Measurements from ENCODE around the gene PCDH9. TPM values are rescaled to one million over a fixed set of nuclear protein-coding genes. Genes with fewer than 3 reads are reported as not detected.

PCDH9 gene
- polyA plus RNA-seq, 4 donors: 0.27 to 1.1 (median 0.72) TPM; not detected in 1

DNA sequence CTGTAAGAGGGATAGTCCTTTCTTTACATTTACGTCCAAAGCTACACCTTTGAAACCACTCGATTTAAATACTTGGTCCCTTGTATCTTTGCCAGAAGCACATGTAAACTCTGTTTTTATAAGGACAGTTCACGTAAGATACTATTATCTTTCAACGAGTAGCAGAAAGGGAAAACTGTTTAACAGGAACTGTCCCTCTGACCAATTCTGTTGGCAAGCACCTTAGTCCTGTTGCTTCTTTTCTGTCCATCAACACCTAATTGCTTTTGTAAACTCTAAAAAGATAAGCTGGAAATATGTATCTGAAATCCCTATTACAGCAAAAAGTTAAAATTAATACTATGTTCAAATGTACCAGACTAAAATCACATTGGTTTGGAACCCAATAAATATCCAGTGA is 37.4 kb downstream of the PCDH9 start:
- Histone ChIP-seq H3K9me3 (ENCODE audit: control insufficient read depth in 2 of 2, insufficient read depth in 1 of 2, low read depth in 1 of 2, low read length in 1 of 2) (no peaks in the 10 kb centered on the region), H3K4me3 (ENCODE audit: low read depth in 1 of 3, low read length in 3 of 3) (no peak overlapping the region), H3K27me3 (ENCODE audit: control insufficient read depth in 3 of 3, insufficient read depth in 3 of 3, low read length in 3 of 3) (no peaks in the 10 kb centered on the region), H3K36me3 (ENCODE audit: control insufficient read depth in 3 of 3, insufficient read depth in 2 of 3, low read depth in 1 of 3, low read length in 3 of 3) (no peaks in the 10 kb centered on the region), H3K27ac (ENCODE audit: low read depth in 1 of 3, low read length in 2 of 3) (no peak overlapping the region), H3K4me1 (ENCODE audit: control insufficient read depth in 3 of 3, insufficient read depth in 2 of 3, low read depth in 1 of 3, low read length in 2 of 3) (no peaks in the 10 kb centered on the region)
- 73 to 90% (median 82%) methylated on average over 4 of the region's 4 CpGs for WGBS, 3 donors
- DNase-seq: no peak
- no peak for FAIRE-seq

DNA sequence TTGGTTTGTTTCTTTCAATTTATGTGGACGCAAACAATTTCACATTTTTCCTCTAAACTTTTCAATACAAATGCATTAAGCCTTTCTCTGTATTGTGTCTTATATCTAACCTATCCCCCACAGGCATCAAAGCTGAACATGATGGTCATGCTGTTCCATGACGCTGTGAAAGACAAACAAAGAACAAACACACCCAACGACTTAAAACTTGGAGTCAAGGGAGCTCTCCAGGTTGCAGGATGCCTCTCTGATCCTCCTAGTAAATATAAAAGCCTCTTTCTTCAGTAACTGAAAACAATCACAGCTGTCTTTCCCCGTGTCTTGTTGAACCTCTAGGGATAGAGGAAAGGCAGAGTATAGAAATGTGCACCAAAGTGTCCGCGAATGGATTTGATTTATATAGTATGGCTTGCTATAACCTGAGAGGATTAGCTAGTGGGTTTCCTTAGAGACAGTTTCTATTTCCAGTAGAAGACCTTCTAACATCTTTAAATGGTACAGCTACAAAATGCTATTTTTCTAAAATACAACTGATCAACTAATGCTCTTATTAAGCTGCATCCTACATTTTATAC is 43.1 kb downstream of the PCDH9 start:
- H3K27me3 ChIP-seq (ENCODE audit: control insufficient read depth in 3 of 3, insufficient read depth in 3 of 3, low read length in 3 of 3): no peaks in the 10 kb centered on the region
- H3K27ac ChIP-seq (ENCODE audit: low read depth in 1 of 3, low read length in 2 of 3): no peak overlapping the region
- 58 to 67% (median 67%) methylated on average over 6 of the region's 6 CpGs for WGBS, 3 donors
- H3K36me3 ChIP-seq (ENCODE audit: control insufficient read depth in 3 of 3, insufficient read depth in 2 of 3, low read depth in 1 of 3, low read length in 3 of 3): no peaks in the 10 kb centered on the region
- FAIRE-seq: no peak
- H3K4me3 ChIP-seq (ENCODE audit: low read depth in 1 of 3, low read length in 3 of 3): no peak overlapping the region
- H3K9me3 ChIP-seq (ENCODE audit: control insufficient read depth in 2 of 2, insufficient read depth in 1 of 2, low read depth in 1 of 2, low read length in 1 of 2): no peaks in the 10 kb centered on the region
- no peak for DNase-seq
- no peaks in the 10 kb centered on the region for H3K4me1 ChIP-seq (ENCODE audit: control insufficient read depth in 3 of 3, insufficient read depth in 2 of 3, low read depth in 1 of 3, low read length in 2 of 3)

GRCh38 chr13:67184247-67184646 is 45.9 kb downstream of the PCDH9 start:
- no peaks in the 10 kb centered on the region for H3K9me3 ChIP-seq (ENCODE audit: control insufficient read depth in 2 of 2, insufficient read depth in 1 of 2, low read depth in 1 of 2, low read length in 1 of 2)
- WGBS, 3 donors: 88 to 94% (median 89%) methylated on average over 7 of the region's 7 CpGs
- H3K36me3 ChIP-seq (ENCODE audit: control insufficient read depth in 3 of 3, insufficient read depth in 2 of 3, low read depth in 1 of 3, low read length in 3 of 3): no peaks in the 10 kb centered on the region
- FAIRE-seq (no peak), DNase-seq (no peak)
- no peaks in the 10 kb centered on the region for H3K4me1 ChIP-seq (ENCODE audit: control insufficient read depth in 3 of 3, insufficient read depth in 2 of 3, low read depth in 1 of 3, low read length in 2 of 3)
- H3K27ac ChIP-seq (ENCODE audit: low read depth in 1 of 3, low read length in 2 of 3): no peak overlapping the region
- H3K4me3 ChIP-seq (ENCODE audit: low read depth in 1 of 3, low read length in 3 of 3): no peak overlapping the region
- H3K27me3 ChIP-seq (ENCODE audit: control insufficient read depth in 3 of 3, insufficient read depth in 3 of 3, low read length in 3 of 3): no peaks in the 10 kb centered on the region

GRCh38 chr13:67183151-67183550 is 47.0 kb downstream of the PCDH9 start:
- Histone ChIP-seq H3K4me3 (ENCODE audit: low read depth in 1 of 3, low read length in 3 of 3) (no peak overlapping the region), H3K36me3 (ENCODE audit: control insufficient read depth in 3 of 3, insufficient read depth in 2 of 3, low read depth in 1 of 3, low read length in 3 of 3) (no peaks in the 10 kb centered on the region), H3K27ac (ENCODE audit: low read depth in 1 of 3, low read length in 2 of 3) (no peak overlapping the region), H3K4me1 (ENCODE audit: control insufficient read depth in 3 of 3, insufficient read depth in 2 of 3, low read depth in 1 of 3, low read length in 2 of 3) (no peaks in the 10 kb centered on the region), H3K27me3 (ENCODE audit: control insufficient read depth in 3 of 3, insufficient read depth in 3 of 3, low read length in 3 of 3) (no peaks in the 10 kb centered on the region), H3K9me3 (ENCODE audit: control insufficient read depth in 2 of 2, insufficient read depth in 1 of 2, low read depth in 1 of 2, low read length in 1 of 2) (no peaks in the 10 kb centered on the region)
- no peak for FAIRE-seq
- no peak for DNase-seq
- WGBS, 3 donors: 55 to 71% (median 56%) methylated on average over 1 of the region's 1 CpG

- Histone ChIP-seq H3K4me1 (ENCODE audit: control insufficient read depth in 3 of 3, insufficient read depth in 2 of 3, low read depth in 1 of 3, low read length in 2 of 3) (no peaks in the 10 kb centered on the region), H3K4me3 (ENCODE audit: low read depth in 1 of 3, low read length in 3 of 3) (no peak overlapping the region), H3K36me3 (ENCODE audit: control insufficient read depth in 3 of 3, insufficient read depth in 2 of 3, low read depth in 1 of 3, low read length in 3 of 3) (no peaks in the 10 kb centered on the region), H3K9me3 (ENCODE audit: control insufficient read depth in 2 of 2, insufficient read depth in 1 of 2, low read depth in 1 of 2, low read length in 1 of 2) (no peaks in the 10 kb centered on the region), H3K27ac (ENCODE audit: low read depth in 1 of 3, low read length in 2 of 3) (no peak overlapping the region), H3K27me3 (ENCODE audit: control insufficient read depth in 3 of 3, insufficient read depth in 3 of 3, low read length in 3 of 3) (no peaks in the 10 kb centered on the region)
- DNase-seq: no peak
- 71 to 83% (median 83%) methylated on average over 2 of the region's 2 CpGs for WGBS, 3 donors
- FAIRE-seq: no peak
Observed at GRCh38 chr13:67175836-67176459, 54.2 kb downstream of the PCDH9 start.

- H3K27me3 ChIP-seq (ENCODE audit: control insufficient read depth in 3 of 3, insufficient read depth in 3 of 3, low read length in 3 of 3): no peaks in the 10 kb centered on the region
- H3K27ac ChIP-seq (ENCODE audit: low read depth in 1 of 3, low read length in 2 of 3): no peak overlapping the region
- no peak for DNase-seq
- no peak overlapping the region for H3K4me3 ChIP-seq (ENCODE audit: low read depth in 1 of 3, low read length in 3 of 3)
- H3K4me1 ChIP-seq (ENCODE audit: control insufficient read depth in 3 of 3, insufficient read depth in 2 of 3, low read depth in 1 of 3, low read length in 2 of 3): no peaks in the 10 kb centered on the region
- FAIRE-seq: no peak
- 36 to 48% (median 38%) methylated on average over 2 of the region's 2 CpGs for WGBS, 3 donors
- H3K36me3 ChIP-seq (ENCODE audit: control insufficient read depth in 3 of 3, insufficient read depth in 2 of 3, low read depth in 1 of 3, low read length in 3 of 3): no peaks in the 10 kb centered on the region
- H3K9me3 ChIP-seq (ENCODE audit: control insufficient read depth in 2 of 2, insufficient read depth in 1 of 2, low read depth in 1 of 2, low read length in 1 of 2): no peaks in the 10 kb centered on the region
Observed at GRCh38 chr13:67168384-67168783, 61.8 kb downstream of the PCDH9 start.

- 50 to 67% (median 59%) methylated on average over 1 of the region's 1 CpG for WGBS, 3 donors
- FAIRE-seq (no peak), DNase-seq (no peak)
- H3K36me3 ChIP-seq (ENCODE audit: control insufficient read depth in 3 of 3, insufficient read depth in 2 of 3, low read depth in 1 of 3, low read length in 3 of 3): no peaks in the 10 kb centered on the region
- no peak overlapping the region for H3K4me3 ChIP-seq (ENCODE audit: low read depth in 1 of 3, low read length in 3 of 3)
- H3K4me1 ChIP-seq (ENCODE audit: control insufficient read depth in 3 of 3, insufficient read depth in 2 of 3, low read depth in 1 of 3, low read length in 2 of 3): no peaks in the 10 kb centered on the region
- H3K27me3 ChIP-seq (ENCODE audit: control insufficient read depth in 3 of 3, insufficient read depth in 3 of 3, low read length in 3 of 3): no peaks in the 10 kb centered on the region
- H3K9me3 ChIP-seq (ENCODE audit: control insufficient read depth in 2 of 2, insufficient read depth in 1 of 2, low read depth in 1 of 2, low read length in 1 of 2): no peaks in the 10 kb centered on the region
- no peak overlapping the region for H3K27ac ChIP-seq (ENCODE audit: low read depth in 1 of 3, low read length in 2 of 3)
Observed at GRCh38 chr13:67167420-67167819, 62.7 kb downstream of the PCDH9 start.

- no peaks in the 10 kb centered on the region for H3K36me3 ChIP-seq (ENCODE audit: control insufficient read depth in 3 of 3, insufficient read depth in 2 of 3, low read depth in 1 of 3, low read length in 3 of 3)
- H3K9me3 ChIP-seq (ENCODE audit: control insufficient read depth in 2 of 2, insufficient read depth in 1 of 2, low read depth in 1 of 2, low read length in 1 of 2): no peaks in the 10 kb centered on the region
- FAIRE-seq: no peak
- 65 to 77% (median 76%) methylated on average over 3 of the region's 3 CpGs for WGBS, 3 donors
- no peak for DNase-seq
- H3K27ac ChIP-seq (ENCODE audit: low read depth in 1 of 3, low read length in 2 of 3): no peak overlapping the region
- no peaks in the 10 kb centered on the region for H3K4me1 ChIP-seq (ENCODE audit: control insufficient read depth in 3 of 3, insufficient read depth in 2 of 3, low read depth in 1 of 3, low read length in 2 of 3)
- H3K27me3 ChIP-seq (ENCODE audit: control insufficient read depth in 3 of 3, insufficient read depth in 3 of 3, low read length in 3 of 3): no peaks in the 10 kb centered on the region
- H3K4me3 ChIP-seq (ENCODE audit: low read depth in 1 of 3, low read length in 3 of 3): no peak overlapping the region
Observed at GRCh38 chr13:67161176-67161575, 69.0 kb downstream of the PCDH9 start.

GRCh38 chr13:67158903-67159302 is 71.2 kb downstream of the PCDH9 start:
- Histone ChIP-seq H3K36me3 (ENCODE audit: control insufficient read depth in 3 of 3, insufficient read depth in 2 of 3, low read depth in 1 of 3, low read length in 3 of 3) (no peaks in the 10 kb centered on the region), H3K4me1 (ENCODE audit: control insufficient read depth in 3 of 3, insufficient read depth in 2 of 3, low read depth in 1 of 3, low read length in 2 of 3) (no peaks in the 10 kb centered on the region), H3K27me3 (ENCODE audit: control insufficient read depth in 3 of 3, insufficient read depth in 3 of 3, low read length in 3 of 3) (no peaks in the 10 kb centered on the region), H3K4me3 (ENCODE audit: low read depth in 1 of 3, low read length in 3 of 3) (no peak overlapping the region), H3K9me3 (ENCODE audit: control insufficient read depth in 2 of 2, insufficient read depth in 1 of 2, low read depth in 1 of 2, low read length in 1 of 2) (no peaks in the 10 kb centered on the region), H3K27ac (ENCODE audit: low read depth in 1 of 3, low read length in 2 of 3) (no peak overlapping the region)
- FAIRE-seq (no peak), DNase-seq (no peak)
- WGBS, 3 donors: 76 to 89% (median 87%) methylated on average over 5 of the region's 5 CpGs

All from small intestine (tissue), 7 donors.